Measurements from ENCODE around the gene HRH3. TPM values are rescaled to one million over a fixed set of nuclear protein-coding genes. Genes with fewer than 3 reads are reported as not detected.

The HRH3 gene
- total RNA-seq, 3 donors from 2014 or later (not counting 1 experiment from before 2014, with no cell fraction given) = not detected

- Mint-ChIP-seq H3K27me3 (ENCODE audit: low read depth in 2 of 2) (peaks cover 0 to 6% of the 10 kb centered on the region in 2 donors), H3K4me3 (no peak overlapping the region), H3K27ac (no peak overlapping the region), H3K9me3 (no peaks in the 10 kb centered on the region), H3K36me3 (no peaks in the 10 kb centered on the region), H3K4me1 (no peaks in the 10 kb centered on the region)
- peaks cover 6% of the 10 kb centered on the region for H3K27me3 ChIP-seq (ENCODE audit: control insufficient read depth, insufficient read depth, low read length)
- intact Hi-C loops (cut with micrococcal nuclease) = no loop called here
- no peaks in the 10 kb centered on the region for H3K36me3 ChIP-seq (ENCODE audit: control insufficient read depth, insufficient read depth, low read length)
- H3K9me3 ChIP-seq (ENCODE audit: control insufficient read depth, insufficient read depth, low read length) = no peaks in the 10 kb centered on the region
- no peaks in the 10 kb centered on the region for H3K4me1 ChIP-seq (ENCODE audit: control insufficient read depth, insufficient read depth, low read length)
- no peak overlapping the region for H3K4me3 ChIP-seq (ENCODE audit: low read length)
- WGBS (ENCODE audit: insufficient coverage) = 76% methylated on average over 9 of the region's 9 CpGs
- TF ChIP-seq CTCF (IDR thresholded peaks at IDR 0.05) = no peak
- H3K27ac ChIP-seq (ENCODE audit: low read length) = no peak overlapping the region
- no peak for ATAC-seq
- no peak for DNase-seq
These were observed 8.2 kb downstream of the HRH3 start for GRCh38 chr20:62211769-62212288.

- intact Hi-C loops (cut with micrococcal nuclease) = no loop called here
- no peak overlapping the region for H3K4me3 Mint-ChIP-seq
These were observed 8.9 kb downstream of the HRH3 start for GRCh38 chr20:62211216-62211615.

DNA sequence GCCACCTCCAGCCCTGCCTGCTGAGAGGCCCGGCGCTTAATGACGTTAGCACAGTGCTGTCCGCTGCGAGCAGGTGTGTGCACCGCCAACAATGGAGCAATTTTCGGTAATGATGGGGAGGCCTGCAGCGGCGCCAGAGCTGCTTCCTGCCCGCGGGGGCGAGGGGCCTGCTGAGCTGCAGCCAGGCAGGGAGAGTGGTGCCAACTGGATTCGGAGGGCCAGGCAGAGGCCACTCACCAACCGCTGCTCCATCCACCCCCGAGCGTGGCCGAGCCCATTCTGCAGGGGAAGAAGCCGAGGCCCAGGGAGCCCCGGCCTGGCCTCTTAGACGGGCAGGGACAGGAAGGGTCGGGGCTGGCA lies 9.6 kb downstream of the HRH3 start:
- WGBS (ENCODE audit: insufficient coverage) = 72% methylated on average over 21 of the region's 21 CpGs

More at GRCh38 chr20:62211216-62211615, 8.9 kb downstream of the HRH3 start:
- no peak for TF ChIP-seq CTCF (IDR thresholded peaks at IDR 0.05)
- no peaks in the 10 kb centered on the region for H3K36me3 Mint-ChIP-seq
- H3K27me3 ChIP-seq (ENCODE audit: control insufficient read depth, insufficient read depth, low read length) = peaks cover 6% of the 10 kb centered on the region
- no peak overlapping the region for H3K27ac ChIP-seq (ENCODE audit: low read length)
- no peak for DNase-seq
- 90% methylated on average over 8 of the region's 8 CpGs for WGBS (ENCODE audit: insufficient coverage)
- H3K4me1 ChIP-seq (ENCODE audit: control insufficient read depth, insufficient read depth, low read length) = no peaks in the 10 kb centered on the region
- no peak for ATAC-seq
- H3K27me3 Mint-ChIP-seq (ENCODE audit: low read depth in 2 of 2) = peaks cover 0 to 6% of the 10 kb centered on the region in 2 donors
- no peaks in the 10 kb centered on the region for H3K9me3 Mint-ChIP-seq
- H3K4me1 Mint-ChIP-seq = no peaks in the 10 kb centered on the region
- H3K36me3 ChIP-seq (ENCODE audit: control insufficient read depth, insufficient read depth, low read length) = no peaks in the 10 kb centered on the region
- H3K27ac Mint-ChIP-seq = no peak overlapping the region
- H3K4me3 ChIP-seq (ENCODE audit: low read length) = no peak overlapping the region
- no peaks in the 10 kb centered on the region for H3K9me3 ChIP-seq (ENCODE audit: control insufficient read depth, insufficient read depth, low read length)

More for the DNA sequence above, 9.6 kb downstream of the HRH3 start:
- Histone ChIP-seq H3K4me1 (ENCODE audit: control insufficient read depth, insufficient read depth, low read length) (no peaks in the 10 kb centered on the region), H3K4me3 (ENCODE audit: low read length) (no peak overlapping the region), H3K27ac (ENCODE audit: low read length) (no peak overlapping the region), H3K36me3 (ENCODE audit: control insufficient read depth, insufficient read depth, low read length) (no peaks in the 10 kb centered on the region), H3K27me3 (ENCODE audit: control insufficient read depth, insufficient read depth, low read length) (peaks cover 6% of the 10 kb centered on the region), H3K9me3 (ENCODE audit: control insufficient read depth, insufficient read depth, low read length) (no peaks in the 10 kb centered on the region)
- intact Hi-C loops (cut with micrococcal nuclease) = no loop called here
- Mint-ChIP-seq H3K4me3 (no peak overlapping the region), H3K36me3 (no peaks in the 10 kb centered on the region), H3K9me3 (no peaks in the 10 kb centered on the region), H3K27ac (no peak overlapping the region), H3K4me1 (no peaks in the 10 kb centered on the region), H3K27me3 (ENCODE audit: low read depth in 2 of 2) (peaks cover 0 to 6% of the 10 kb centered on the region in 2 donors)
- ATAC-seq = no peak
- no peak for TF ChIP-seq CTCF (IDR thresholded peaks at IDR 0.05)
- no peak for DNase-seq

Data from natural killer cell (primary cell).